ENCODE results near the gene ZNF467. TPM values are rescaled to one million over a fixed set of nuclear protein-coding genes. Genes with fewer than 3 reads are reported as not detected.

The ZNF467 gene
- total RNA-seq, 1 experiment from 2014 or later = 3.3 TPM

- no peak for DNase-seq (ENCODE audit: extremely low read depth, low read depth)
Observed at GRCh38 chr7:149772241-149772955, 990 bp downstream of the ZNF467 start.

- DNase-seq (ENCODE audit: extremely low read depth, low read depth) = peak; percentile 88
Observed at GRCh38 chr7:149771720-149772240, 1.6 kb downstream of the ZNF467 start.

GRCh38 chr7:149770728-149771636 is 2.4 kb downstream of the ZNF467 start:
- DNase-seq (ENCODE audit: extremely low read depth, low read depth) = no peak

GRCh38 chr7:149769915-149770314 is 3.5 kb downstream of the ZNF467 start:
- no peak for DNase-seq (ENCODE audit: extremely low read depth, low read depth)

- DNase-seq (ENCODE audit: extremely low read depth, low read depth) = no peak
Observed at GRCh38 chr7:149768931-149769330, 4.5 kb downstream of the ZNF467 start.

GRCh38 chr7:149767068-149767467 is 6.3 kb downstream of the ZNF467 start:
- no peak for DNase-seq (ENCODE audit: extremely low read depth, low read depth)

GRCh38 chr7:149766135-149766675 is 7.2 kb downstream of the ZNF467 start:
- no peak for DNase-seq (ENCODE audit: extremely low read depth, low read depth)

GRCh38 chr7:149765399-149766121 is 7.8 kb downstream of the ZNF467 start:
- DNase-seq (ENCODE audit: extremely low read depth, low read depth) = no peak

- DNase-seq (ENCODE audit: extremely low read depth, low read depth) = no peak
Observed at GRCh38 chr7:149764481-149765398, 8.6 kb downstream of the ZNF467 start.

GRCh38 chr7:149763563-149764240 is 9.7 kb downstream of the ZNF467 start:
- DNase-seq (ENCODE audit: extremely low read depth, low read depth) = no peak

GRCh38 chr7:149762610-149763009 is 10.8 kb downstream of the ZNF467 start:
- no peak for DNase-seq (ENCODE audit: extremely low read depth, low read depth)

GRCh38 chr7:149762089-149762488 is 11.3 kb downstream of the ZNF467 start:
- no peak for DNase-seq (ENCODE audit: extremely low read depth, low read depth)

- no peak for DNase-seq (ENCODE audit: extremely low read depth, low read depth)
Observed at GRCh38 chr7:149761307-149761706, 12.1 kb downstream of the ZNF467 start.

GRCh38 chr7:149760538-149760937 is 12.8 kb downstream of the ZNF467 start:
- DNase-seq (ENCODE audit: extremely low read depth, low read depth) = no peak

- no peak for DNase-seq (ENCODE audit: extremely low read depth, low read depth)
Observed at GRCh38 chr7:149759093-149759860, 14.1 kb downstream of the ZNF467 start.

- peak; percentile 54 for DNase-seq (ENCODE audit: extremely low read depth, low read depth)
Observed at GRCh38 chr7:149753375-149754233, 19.8 kb downstream of the ZNF467 start.

- no peak for DNase-seq (ENCODE audit: extremely low read depth, low read depth)
Observed at GRCh38 chr7:149752646-149753045, 20.7 kb downstream of the ZNF467 start.

Measured in NCI-H460 (cell line).